GM12878 (cell line): ENCODE measurements around the gene KARS1.

Experiments used
- EZH2 ChIP-seq: IDR thresholded peaks from 2 replicates; pipeline ENCODE4 v1.6.1; 2012; ENCODE audit warnings: low read depth, mild to moderate bottlenecking, control low read depth, inconsistent platforms, low read length, borderline replicate concordance; ENCODE audit not compliant: control insufficient read depth
- SKIL ChIP-seq: fragments of 450-650 bp; IDR thresholded peaks from 2 replicates; pipeline ENCODE4 v1.6.1; 2017; ENCODE audit warnings: mild to moderate bottlenecking, low read depth, inconsistent platforms; ENCODE audit not compliant: poor library complexity, severe bottlenecking

- no peak for TF ChIP-seq EZH2
- TF ChIP-seq SKIL = no peak
These were observed 14.6 kb downstream of the KARS1 start for GRCh38 chr16:75632857-75633256.
